ENCODE data around the gene CPB2. TPM values are rescaled to one million over a fixed set of nuclear protein-coding genes. Genes with fewer than 3 reads are reported as not detected.

The CPB2 gene
- total and polyA plus RNA-seq, 7 donors, result not detected

DNA sequence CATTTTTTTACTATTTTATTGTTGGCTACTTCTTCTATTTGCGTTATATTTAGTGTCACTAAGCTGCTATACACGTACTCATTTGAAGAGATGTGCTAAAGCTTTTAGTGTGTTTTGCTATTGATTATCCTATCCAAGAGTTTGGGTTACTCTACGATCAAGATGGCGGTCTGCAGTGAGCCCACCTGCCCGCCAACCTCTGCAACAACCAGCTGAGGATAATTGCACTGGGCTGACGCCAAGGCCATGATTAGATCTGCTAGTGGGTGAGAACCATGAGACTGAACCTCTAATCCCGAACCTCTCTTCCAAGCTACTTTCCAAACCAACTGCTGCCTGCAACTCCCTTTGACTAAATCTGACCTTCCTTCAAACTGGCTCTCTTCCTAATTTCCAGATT is 1.8 kb downstream of the CPB2 start:
- Histone ChIP-seq H3K4me3 (no peak overlapping the region), H3K9me3 (no peaks in the 10 kb centered on the region), H3K27ac (no peak overlapping the region), H3K36me3 (ENCODE audit: insufficient read depth in 1 of 2, low read depth in 1 of 2) (no peaks in the 10 kb centered on the region), H3K27me3 (ENCODE audit: insufficient read depth in 3 of 3, low read length in 2 of 3) (no peaks in the 10 kb centered on the region), H3K4me1 (peaks cover 9% of the 10 kb centered on the region)
- ATAC-seq (no peak), DNase-seq (no peak)
- TF ChIP-seq, protein P1, sequence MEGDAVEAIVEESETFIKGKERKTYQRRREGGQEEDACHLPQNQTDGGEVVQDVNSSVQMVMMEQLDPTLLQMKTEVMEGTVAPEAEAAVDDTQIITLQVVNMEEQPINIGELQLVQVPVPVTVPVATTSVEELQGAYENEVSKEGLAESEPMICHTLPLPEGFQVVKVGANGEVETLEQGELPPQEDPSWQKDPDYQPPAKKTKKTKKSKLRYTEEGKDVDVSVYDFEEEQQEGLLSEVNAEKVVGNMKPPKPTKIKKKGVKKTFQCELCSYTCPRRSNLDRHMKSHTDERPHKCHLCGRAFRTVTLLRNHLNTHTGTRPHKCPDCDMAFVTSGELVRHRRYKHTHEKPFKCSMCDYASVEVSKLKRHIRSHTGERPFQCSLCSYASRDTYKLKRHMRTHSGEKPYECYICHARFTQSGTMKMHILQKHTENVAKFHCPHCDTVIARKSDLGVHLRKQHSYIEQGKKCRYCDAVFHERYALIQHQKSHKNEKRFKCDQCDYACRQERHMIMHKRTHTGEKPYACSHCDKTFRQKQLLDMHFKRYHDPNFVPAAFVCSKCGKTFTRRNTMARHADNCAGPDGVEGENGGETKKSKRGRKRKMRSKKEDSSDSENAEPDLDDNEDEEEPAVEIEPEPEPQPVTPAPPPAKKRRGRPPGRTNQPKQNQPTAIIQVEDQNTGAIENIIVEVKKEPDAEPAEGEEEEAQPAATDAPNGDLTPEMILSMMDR (IDR thresholded peaks at IDR 0.05), result no peak
- WGBS, 3 donors, result 82 to 87% (median 83%) methylated on average over 7 of the region's 7 CpGs
- intact Hi-C loops (cut with DNase I), result no loop called here

DNA sequence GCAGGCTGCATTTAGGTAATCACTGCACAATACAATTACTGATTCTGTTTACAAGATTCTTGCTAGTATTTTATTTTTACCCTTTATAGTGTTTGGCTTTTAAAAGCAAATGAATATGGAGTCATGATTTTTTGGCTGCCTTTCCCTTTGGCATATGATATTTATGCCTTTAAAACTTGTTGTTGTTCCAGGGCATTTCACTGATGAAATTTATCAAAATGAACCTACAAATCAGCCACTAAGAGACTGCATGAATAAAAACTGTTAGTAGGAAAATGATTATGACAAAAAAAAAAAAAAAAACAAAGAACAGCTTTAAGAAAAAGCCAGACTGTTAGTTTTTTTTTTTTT is 2.6 kb downstream of the CPB2 start:
- intact Hi-C loops (cut with DNase I), result no loop called here
- H3K4me3 ChIP-seq, result no peak overlapping the region
- no peak overlapping the region for H3K27ac ChIP-seq
- peaks cover 9% of the 10 kb centered on the region for H3K4me1 ChIP-seq
- no peak for DNase-seq
- H3K9me3 ChIP-seq, result no peaks in the 10 kb centered on the region
- no peak for ATAC-seq
- H3K36me3 ChIP-seq (ENCODE audit: insufficient read depth in 1 of 2, low read depth in 1 of 2), result no peaks in the 10 kb centered on the region
- H3K27me3 ChIP-seq (ENCODE audit: insufficient read depth in 3 of 3, low read length in 2 of 3), result no peaks in the 10 kb centered on the region
- TF ChIP-seq, protein P1 (IDR thresholded peaks at IDR 0.05), result no peak

DNA sequence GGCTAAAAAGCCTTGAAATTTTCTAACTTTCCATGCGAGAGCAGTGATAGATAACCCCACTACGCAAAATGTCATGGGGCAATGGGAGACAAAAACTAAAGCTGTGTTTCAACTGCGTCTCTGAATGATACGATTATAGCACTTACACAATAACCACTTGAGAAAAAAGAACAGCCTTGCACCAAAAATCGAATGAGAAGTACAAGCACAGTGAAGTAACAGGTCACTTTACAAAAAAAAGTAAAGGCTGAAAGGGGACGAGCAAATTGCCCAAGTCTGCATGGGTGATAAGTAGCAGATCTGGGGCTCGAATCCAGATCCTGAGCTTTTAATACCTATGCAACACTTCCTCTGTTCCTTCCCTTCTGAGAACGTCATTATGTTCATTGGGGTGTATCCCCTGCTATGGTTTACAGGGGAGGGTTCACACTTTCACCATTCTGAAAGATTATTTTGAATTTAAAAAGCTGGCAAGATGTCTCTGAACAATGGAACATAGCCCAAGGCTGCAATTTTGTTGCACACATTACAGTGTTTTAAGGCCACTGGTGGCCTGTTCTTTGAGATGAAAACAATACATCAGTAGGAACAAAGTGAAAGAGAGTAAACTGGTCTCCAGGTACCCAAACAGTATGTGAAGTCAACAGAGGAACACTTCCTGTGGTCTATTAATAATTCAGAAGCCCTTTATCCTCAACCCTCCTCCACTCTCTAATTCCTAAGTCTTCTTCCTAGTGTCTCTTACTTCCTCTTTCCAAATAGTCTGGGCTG is 3.2 kb downstream of the CPB2 start:
- Histone ChIP-seq H3K27me3 (ENCODE audit: insufficient read depth in 3 of 3, low read length in 2 of 3) (no peaks in the 10 kb centered on the region), H3K9me3 (no peaks in the 10 kb centered on the region), H3K4me1 (peaks cover 9% of the 10 kb centered on the region), H3K27ac (no peak overlapping the region), H3K36me3 (ENCODE audit: insufficient read depth in 1 of 2, low read depth in 1 of 2) (no peaks in the 10 kb centered on the region), H3K4me3 (no peak overlapping the region)
- intact Hi-C loops (cut with DNase I), result no loop called here
- no peak for ATAC-seq
- WGBS, 3 donors, result 74 to 80% (median 74%) methylated on average over 8 of the region's 8 CpGs
- DNase-seq, result no peak
- TF ChIP-seq, protein P1 (IDR thresholded peaks at IDR 0.05), result no peak

DNA sequence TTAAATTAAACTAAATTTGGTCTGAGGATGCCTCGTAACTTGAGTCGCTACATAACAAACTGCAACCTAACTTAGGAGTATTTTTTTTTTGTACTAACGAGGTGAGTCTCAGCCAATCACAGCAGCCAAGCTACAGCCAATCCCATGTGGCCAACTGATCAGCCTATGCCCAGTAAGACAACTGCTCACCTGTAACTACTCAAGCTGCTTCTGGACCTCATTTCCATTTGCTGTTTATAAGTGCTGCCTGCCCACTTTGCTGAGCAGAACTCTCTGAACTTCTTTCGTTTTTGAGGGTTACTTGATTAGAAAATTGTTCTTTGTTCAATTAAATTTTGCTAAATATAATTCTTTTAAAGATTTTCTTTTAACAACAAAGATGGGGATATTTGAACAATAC is 3.8 kb downstream of the CPB2 start:
- TF ChIP-seq, protein P1 (IDR thresholded peaks at IDR 0.05), result no peak
- no peak for DNase-seq
- no peak for ATAC-seq
- H3K4me1 ChIP-seq, result peaks cover 9% of the 10 kb centered on the region
- H3K27ac ChIP-seq, result no peak overlapping the region
- 88 to 91% (median 89%) methylated on average over 4 of the region's 4 CpGs for WGBS, 3 donors
- no peaks in the 10 kb centered on the region for H3K9me3 ChIP-seq
- intact Hi-C loops (cut with DNase I), result no loop called here
- H3K27me3 ChIP-seq (ENCODE audit: insufficient read depth in 3 of 3, low read length in 2 of 3), result no peaks in the 10 kb centered on the region
- no peak overlapping the region for H3K4me3 ChIP-seq
- H3K36me3 ChIP-seq (ENCODE audit: insufficient read depth in 1 of 2, low read depth in 1 of 2), result no peaks in the 10 kb centered on the region
